DMS79 (cell line): Measurements from ENCODE around the gene MECR.
"Not testable (repeated sequence)": the region's sequence is repeated elsewhere in the genome, so short reads cannot be mapped to it uniquely, and the experiment has no call there.

Source experiments
- DNase-seq: peaks from one replicate; lab custom pipeline; 2025; lab: John Stamatoyannopoulos, UW

Gene MECR

DNA sequence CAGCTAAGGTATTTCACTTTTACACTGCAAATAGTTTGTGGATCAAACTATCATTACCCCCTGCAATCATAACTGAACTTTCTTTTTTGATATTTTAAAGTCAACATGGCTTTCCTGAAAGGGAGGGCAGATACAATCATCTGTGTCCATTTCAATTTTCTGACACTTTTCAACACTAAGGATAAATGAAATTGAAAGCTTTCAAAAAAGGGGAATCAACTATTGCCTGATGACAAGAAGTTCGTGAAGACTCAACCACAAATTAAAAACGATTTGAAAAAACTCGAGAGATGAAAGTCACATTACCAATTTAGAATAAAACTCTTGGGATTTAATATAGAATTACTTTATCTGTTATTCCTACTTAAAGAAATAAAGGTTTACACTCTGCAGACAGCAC is 60.8 kb downstream of the MECR start:
- no peak for DNase-seq

DNA sequence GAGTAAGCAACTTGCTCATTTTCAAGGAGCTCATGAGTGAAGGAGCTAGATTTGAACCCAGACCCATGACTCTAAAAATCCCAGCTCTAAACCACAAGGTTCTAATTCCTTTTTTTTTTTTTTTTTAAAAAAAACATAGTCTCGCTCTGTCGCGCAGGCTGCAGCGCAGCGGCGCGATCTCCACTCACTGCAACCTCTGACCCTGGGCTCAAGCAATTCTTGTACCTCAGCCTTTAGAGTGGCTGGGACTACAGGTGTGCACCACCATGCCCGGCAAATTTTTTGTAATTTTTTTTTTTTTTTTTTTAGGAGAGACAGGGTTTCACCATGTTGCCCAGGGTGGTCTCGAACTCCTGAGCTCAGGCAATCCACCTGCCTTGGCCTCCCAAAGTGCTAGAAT is 62.8 kb downstream of the MECR start:
- DNase-seq: no peak

DNA sequence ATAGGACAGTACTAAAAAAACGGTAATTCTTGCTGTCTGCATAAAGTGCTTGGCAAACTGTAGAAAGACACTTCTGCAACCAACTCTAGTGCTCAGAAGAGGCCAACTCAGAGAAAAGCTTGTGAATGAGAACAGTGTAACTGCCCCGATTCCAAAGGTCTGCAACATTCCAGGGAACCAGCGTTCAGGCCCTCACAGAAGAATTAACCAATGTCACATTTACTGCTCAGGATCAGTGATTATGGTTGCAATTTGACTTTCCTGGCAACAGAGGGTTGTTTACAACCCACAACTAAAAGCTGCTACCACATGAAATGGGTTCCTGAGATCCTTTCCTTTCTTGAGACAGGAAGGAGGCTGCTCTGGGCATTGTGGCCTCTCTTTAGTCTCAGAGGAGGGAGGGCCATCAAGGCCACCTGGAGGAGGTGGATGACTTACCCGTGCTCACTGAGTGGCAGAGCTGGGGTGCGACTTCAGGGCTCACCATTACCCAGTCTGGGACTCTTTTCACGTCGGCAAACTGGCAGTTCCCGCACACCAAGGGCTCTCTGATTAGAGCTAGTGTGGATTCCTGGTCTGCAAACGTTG is 64.3 kb downstream of the MECR start:
- no peak for DNase-seq

DNA sequence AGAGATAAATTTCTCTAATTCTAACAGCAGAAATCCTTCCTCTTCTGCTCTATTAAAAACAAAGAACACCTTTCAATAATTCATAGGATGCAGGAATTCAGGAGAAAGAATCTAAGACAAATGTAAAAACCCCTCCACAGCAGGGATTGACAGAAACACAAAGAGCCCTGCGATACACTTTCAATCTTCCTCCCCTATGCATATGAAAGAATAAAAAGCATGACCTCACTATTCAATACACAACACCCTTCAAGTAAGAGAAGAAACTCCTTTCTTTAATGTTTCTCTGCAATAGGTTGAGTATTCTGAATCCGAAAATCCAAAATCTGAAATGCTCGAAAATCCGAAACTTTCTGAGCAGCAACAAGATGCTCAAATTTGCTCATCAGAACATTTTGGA is 66.1 kb downstream of the MECR start:
- DNase-seq: no peak

DNA sequence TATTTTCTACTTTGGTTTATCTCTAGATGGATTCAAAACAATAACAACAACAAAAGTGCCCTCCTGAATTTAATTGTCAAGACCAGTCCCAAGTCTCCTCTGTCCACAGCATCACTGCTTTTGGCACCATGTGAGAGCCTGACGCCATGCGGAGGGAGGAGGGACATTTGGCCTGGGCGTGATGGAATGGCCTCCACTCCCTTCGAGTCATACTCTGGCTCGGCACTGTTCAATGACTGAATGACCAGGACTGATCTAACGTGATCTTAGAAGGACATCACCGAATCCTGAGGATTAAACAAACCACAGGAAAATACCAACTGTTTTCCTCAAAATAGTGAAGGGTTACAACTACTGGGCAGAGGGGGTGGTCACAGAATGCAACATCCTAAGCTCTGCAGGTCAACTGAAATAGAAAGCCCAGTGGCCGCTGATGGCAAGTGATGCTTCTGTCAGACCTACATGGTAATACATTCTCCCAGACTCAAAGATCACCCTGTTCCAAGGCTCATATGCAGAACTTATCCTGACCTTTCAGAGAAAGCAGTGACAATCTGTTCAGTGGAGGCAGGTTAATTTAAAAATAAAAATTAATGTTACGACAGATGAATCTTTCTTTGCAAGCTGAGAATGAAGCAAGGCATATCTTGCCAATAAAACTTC is 68.1 kb downstream of the MECR start:
- no peak for DNase-seq

DNA sequence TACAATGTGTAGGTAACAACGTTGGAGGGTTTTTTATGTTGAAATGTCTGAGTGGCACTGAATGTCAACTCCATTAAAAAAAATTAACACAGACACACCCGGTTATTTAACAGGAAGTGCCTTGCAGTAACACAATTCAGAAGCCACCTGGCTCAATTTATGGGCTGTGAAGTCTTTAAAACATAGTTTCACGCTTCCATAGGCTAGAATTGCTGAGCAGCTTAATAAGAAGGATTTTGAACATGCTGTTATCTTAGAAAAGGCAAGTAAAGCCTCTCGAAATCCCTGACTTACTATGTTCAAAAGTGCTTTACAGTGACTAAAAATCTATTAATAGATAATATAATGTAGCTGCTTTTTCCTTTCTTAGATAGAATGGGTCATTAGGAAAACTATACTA is 68.7 kb downstream of the MECR start:
- DNase-seq: no peak

DNA sequence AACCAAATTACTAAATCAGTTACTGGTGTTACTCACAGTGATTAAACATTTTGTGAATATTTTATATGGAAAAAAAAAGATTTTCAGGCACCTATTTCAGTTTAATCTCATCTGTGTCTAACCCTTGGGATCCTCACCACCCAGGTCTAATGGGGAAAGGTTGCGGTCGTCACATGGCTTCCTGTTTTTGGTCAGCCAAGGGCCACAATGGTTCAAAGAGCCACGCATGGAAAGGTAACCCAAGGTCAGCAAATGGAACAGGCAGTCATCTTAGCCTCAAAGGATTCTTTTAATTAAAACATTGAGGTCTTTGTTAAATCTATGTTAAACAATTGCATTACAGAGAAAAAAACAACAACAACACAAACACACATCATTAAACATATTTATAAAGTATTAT is 71.0 kb downstream of the MECR start:
- no peak for DNase-seq

DNA sequence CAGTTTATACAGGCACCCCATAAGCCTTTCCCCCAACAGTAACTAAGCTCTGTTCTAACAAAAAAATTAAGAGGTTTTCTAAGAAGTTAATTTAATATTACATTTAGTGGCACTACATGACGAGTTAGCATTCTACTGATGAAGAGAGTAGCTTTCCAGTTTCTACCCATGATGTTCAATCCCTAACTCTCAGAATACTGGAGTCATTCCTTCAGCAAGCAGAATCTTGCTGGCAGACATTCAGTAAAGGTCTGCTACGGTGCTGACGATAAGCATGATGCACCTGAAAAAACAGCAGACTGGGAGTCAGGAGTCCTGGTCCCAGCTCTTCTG is 73.5 kb downstream of the MECR start:
- DNase-seq: no peak

DNA sequence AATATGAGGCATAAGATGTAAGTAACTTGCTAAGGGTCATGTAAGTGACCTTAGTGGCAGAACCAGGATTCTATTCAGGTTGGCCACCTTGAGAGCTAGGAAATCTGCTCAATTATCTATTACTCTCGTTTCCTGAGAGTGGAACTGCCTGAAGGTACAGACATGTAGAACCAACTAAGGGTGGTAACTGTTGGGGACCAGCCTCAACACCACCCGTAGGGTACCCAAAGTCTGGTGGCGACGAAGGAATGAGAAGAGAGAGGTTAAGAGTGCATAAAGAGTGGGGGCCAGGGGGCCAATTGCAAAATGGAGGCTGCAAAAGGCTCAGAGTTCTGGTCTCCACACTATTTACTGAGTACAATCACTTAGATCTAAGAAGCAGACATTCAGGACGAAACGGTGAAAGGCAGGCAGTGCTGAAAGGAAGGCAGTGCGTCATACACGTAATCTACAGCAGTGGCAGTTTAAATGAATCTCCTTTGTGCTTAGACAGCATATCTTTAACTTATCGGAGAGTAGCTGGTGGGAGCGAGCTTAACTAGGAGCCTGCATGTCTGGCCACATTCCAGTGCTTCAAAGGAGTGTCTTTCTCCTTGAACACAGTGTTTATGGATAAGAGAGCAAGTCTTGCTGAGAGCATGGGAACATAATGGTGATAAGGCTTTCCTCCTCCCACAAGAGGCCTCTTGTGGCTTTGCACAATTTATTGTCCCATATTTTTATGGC is 74.0 kb downstream of the MECR start:
- peak; percentile 88 for DNase-seq

DNA sequence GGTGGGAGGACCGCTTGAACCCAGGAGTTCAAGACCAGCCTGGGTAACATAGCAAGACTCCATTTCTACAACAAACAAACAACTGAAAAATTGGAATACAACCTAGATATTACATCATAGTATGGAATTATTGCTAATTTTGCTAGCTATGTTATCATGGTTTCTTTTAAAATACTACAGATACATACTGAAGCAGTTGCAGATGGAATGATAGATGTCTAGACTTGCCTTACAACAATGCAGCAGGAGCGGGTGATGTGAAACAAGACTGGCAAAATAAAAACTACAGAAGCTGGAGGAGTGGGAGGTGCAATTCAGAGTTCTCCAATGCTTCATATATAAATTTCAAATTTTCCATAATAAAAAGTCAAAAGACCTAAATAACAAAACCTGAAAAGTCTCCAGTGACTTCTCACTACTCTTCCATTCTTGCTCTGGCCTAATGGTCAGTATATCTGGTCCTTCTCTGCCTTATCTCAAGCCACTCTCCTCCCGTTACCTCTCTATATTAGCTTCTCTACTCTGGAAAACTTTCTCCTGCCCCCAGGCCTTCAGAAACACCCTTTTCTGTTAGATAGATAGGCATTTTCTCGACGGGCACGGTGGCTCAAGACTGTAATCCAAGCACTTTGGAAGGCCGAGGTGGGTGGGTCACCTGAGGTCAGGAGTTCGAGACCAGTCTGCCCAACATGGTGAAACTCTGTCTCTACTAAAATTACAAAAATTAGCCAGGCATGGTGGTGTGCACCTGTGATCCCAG is 78.5 kb downstream of the MECR start:
- no peak for DNase-seq

DNA sequence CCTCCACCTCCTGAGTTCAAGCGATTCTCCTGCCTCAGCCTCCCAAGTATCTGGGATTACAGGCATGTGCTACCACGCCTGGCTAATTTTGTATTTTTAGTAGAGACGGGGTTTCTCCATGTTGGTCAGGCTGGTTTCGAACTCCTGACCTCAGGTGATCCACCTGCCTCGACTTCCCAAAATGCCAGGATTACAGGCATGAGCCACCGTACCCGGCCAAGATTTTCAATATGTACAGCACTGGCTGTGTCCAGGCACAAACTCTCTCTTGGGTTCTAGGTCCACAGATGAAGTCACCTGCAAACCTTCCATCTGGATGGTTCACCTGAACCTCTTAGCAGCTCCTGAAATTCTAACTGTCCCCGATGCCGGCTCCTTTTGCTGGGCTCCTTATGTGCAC is 80.4 kb downstream of the MECR start:
- not testable (repeated sequence) for DNase-seq

DNA sequence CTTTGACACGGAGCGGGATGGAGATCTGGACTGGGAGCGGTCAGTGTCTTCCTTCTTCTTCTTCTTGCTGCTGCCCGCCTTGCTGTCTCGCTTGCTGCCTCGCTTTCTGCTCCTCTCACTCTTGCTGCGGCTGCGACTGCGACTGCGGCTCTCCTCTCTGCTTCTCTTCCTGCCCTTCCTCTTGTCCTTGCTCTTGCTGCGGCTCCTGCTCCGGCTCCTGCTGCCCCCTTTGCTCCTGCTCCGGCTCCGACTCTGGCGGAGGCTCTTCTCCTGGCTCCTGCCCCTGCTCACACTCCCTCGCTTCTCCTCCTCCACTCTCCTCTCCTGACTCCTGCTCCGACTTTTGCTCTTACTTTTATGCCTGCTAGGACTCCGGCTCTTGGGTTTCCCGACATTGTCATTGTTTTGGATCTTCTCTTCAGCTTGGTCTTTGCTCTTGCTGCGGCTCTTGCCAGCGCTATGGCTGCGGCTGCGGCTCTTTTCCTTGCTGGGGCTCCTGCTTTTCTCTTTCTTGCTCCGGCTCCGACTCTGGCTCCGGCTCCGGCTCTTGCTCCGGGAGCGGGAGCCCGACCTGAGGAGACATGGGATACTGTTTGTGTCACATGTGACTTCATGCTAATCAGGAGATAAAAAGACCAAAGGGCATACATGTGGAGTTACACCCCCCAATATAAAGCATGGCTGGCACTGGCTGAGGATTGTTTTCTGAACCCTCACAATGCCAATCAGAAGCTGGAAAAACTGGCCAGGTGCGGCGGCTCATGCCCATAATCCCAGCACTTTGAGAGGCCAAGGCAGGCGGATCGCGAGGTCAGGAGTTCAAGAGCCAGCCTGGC is 81.9 kb downstream of the MECR start:
- DNase-seq: no peak

DNA sequence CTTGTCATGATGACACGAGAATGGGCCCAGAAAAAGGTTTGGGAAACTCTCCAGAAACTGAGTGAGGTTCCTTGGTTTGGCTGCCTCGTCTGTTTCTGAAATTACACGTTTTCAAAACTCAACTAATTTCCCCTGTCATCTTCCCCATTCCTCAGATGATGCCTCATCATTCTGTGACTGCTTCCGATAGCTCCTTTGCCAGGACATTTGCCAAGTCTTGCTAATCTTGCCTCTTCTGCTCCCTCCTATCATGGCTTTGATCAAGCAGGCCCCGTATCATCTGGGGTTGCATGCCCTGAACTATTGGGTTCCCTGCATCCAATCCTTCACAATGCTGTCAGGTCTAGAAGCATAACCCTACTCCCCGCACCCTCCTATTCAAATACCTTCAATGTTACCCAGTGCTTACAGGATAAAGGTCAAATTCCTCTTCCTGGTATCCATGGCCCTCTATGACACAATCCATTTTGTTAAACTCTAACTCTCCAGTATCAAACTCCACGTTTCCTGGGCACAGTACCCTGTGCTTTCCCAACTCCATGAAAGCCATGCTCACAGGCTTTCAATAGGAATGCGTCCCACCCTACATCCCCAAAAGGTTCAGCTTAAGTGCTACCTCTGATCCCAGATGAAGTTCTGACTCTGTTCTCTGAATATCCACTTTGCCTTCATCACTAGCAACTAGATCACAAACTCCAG is 84.8 kb downstream of the MECR start:
- no peak for DNase-seq

DNA sequence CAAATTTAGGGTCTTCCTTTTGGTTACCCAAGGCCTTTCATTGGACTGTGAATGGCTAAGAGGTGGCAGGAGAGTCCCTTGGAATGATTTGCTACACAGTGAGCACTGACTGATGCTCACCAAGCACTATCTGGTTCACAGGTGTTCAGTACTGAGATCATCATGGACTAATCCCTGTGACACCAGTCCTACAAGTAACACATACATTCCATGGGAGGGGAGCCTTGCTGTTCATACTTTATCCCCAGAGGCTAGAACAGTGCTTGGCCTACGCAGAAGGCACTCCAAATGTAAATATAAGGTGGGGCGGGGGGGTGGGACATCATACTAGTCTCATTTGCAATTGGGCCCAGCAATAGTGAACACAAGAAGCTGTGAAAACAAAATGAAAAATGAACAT is 86.6 kb downstream of the MECR start:
- no peak for DNase-seq

DNA sequence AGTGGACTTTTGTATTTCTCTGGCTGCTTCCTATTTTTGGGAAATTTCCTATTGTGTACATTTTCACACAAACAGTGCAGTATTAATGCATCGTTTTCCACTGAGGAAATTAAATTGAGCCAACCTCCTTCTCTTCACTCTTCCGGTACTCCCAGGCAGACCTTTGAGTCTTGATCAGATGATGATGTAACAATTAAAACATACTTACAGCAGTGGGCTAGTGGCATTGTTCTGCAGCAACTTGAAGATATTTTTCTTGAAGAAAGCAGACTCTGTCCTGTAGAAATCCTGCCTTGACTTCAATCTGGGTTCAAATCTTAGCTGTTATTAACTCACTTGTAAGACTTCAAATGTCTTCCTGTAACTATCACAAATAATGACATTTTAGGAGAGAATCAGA is 88.0 kb downstream of the MECR start:
- DNase-seq: no peak
